H9 (cell line): ENCODE measurements around the gene NDUFB3. TPM values are rescaled to one million over a fixed set of nuclear protein-coding genes. Genes with fewer than 3 reads are reported as not detected.

Source experiments
- DNase-seq: peaks from one replicate; pipeline ENCODE4 v3.0.0-alpha.2; 2017
- H2AFZ ChIP-seq: one replicate; pipeline ENCODE4 v1.6.1; 2013; ENCODE audit warnings: mild to moderate bottlenecking, low read length, control low read depth, moderate library complexity
- H2AK5ac ChIP-seq: 2 replicates; pipeline ENCODE4 v1.6.1; 2013; ENCODE audit warnings: low read length, control low read depth, mixed read lengths; ENCODE audit not compliant: insufficient read length
- H2BK120ac ChIP-seq: one replicate; pipeline ENCODE4 v1.6.1; 2013; ENCODE audit warnings: low read depth, mild to moderate bottlenecking, low read length, control low read depth, inconsistent platforms; ENCODE audit not compliant: poor library complexity, severe bottlenecking
- H2BK12ac ChIP-seq: 2 replicates; pipeline ENCODE4 v1.6.1; 2013; ENCODE audit warnings: low read length, control low read depth, mixed read lengths, low read depth; ENCODE audit not compliant: insufficient read length
- H2BK15ac ChIP-seq: 2 replicates; pipeline ENCODE4 v1.6.1; 2013; ENCODE audit warnings: low read depth, low read length, control low read depth
- H2BK20ac ChIP-seq: one replicate; pipeline ENCODE4 v1.6.1; 2013; ENCODE audit warnings: low read depth, mild to moderate bottlenecking, low read length, control low read depth, inconsistent platforms; ENCODE audit not compliant: poor library complexity, severe bottlenecking
- H2BK5ac ChIP-seq: 2 replicates; pipeline ENCODE4 v1.6.1; 2013; ENCODE audit warnings: low read length, control low read depth, mixed read lengths; ENCODE audit not compliant: insufficient read length
- H3K14ac ChIP-seq: 2 replicates; pipeline ENCODE4 v1.6.1; 2013; ENCODE audit warnings: low read length, control low read depth; ENCODE audit not compliant: insufficient read depth
- H3K18ac ChIP-seq: 2 replicates; pipeline ENCODE4 v1.6.1; 2013; ENCODE audit warnings: low read depth, mild to moderate bottlenecking, mixed read lengths, low read length, control low read depth; ENCODE audit not compliant: insufficient read length
- H3K23ac ChIP-seq: 2 replicates; pipeline ENCODE4 v1.6.1; 2013; ENCODE audit warnings: low read length, control low read depth, mixed read lengths, low read depth; ENCODE audit not compliant: insufficient read length
- H3K23me2 ChIP-seq: 2 replicates; pipeline ENCODE4 v1.6.1; 2013; ENCODE audit warnings: low read depth, mild to moderate bottlenecking, mixed read lengths, low read length, control low read depth; ENCODE audit not compliant: insufficient read length, poor library complexity, severe bottlenecking
- H3K27ac ChIP-seq: 2 replicates; pipeline ENCODE4 v1.5.1; 2013; ENCODE audit warnings: low read length, control low read depth, mixed read lengths, low read depth; ENCODE audit not compliant: insufficient read length
- H3K27me3 ChIP-seq: 2 replicates; pipeline ENCODE4 v1.6.1; 2013; ENCODE audit warnings: low read length, control low read depth, inconsistent platforms; ENCODE audit not compliant: insufficient read depth
- H3K4ac ChIP-seq: 2 replicates; pipeline ENCODE4 v1.6.1; 2013; ENCODE audit warnings: low read depth, mild to moderate bottlenecking, control low read depth, inconsistent platforms, low read length, moderate library complexity
- H3K4me1 ChIP-seq: 2 replicates; pipeline ENCODE4 v1.6.1; 2013; ENCODE audit warnings: low read length, control low read depth, inconsistent platforms; ENCODE audit not compliant: insufficient read depth
- H3K4me2 ChIP-seq: 2 replicates; pipeline ENCODE4 v1.6.1; 2013; ENCODE audit warnings: low read length, control low read depth, mixed read lengths; ENCODE audit not compliant: insufficient read length, insufficient read depth
- H3K56ac ChIP-seq: 2 replicates; pipeline ENCODE4 v1.6.1; 2013; ENCODE audit warnings: low read depth, mild to moderate bottlenecking, mixed read lengths, low read length, control low read depth; ENCODE audit not compliant: insufficient read length
- H3K79me1 ChIP-seq: 2 replicates; pipeline ENCODE4 v1.6.1; 2013; ENCODE audit warnings: low read depth, mild to moderate bottlenecking, moderate library complexity, low read length, control low read depth, inconsistent platforms; ENCODE audit not compliant: insufficient read depth, poor library complexity, severe bottlenecking
- H3K79me2 ChIP-seq: 2 replicates; pipeline ENCODE4 v1.6.1; 2013; ENCODE audit warnings: low read length, control low read depth, inconsistent platforms; ENCODE audit not compliant: insufficient read depth
- H3K9ac ChIP-seq: 2 replicates; pipeline ENCODE4 v1.6.1; 2013; ENCODE audit warnings: low read length, control low read depth, mixed read lengths; ENCODE audit not compliant: insufficient read length; ENCODE audit errors: extremely low read depth
- H3K9me3 ChIP-seq: one replicate; pipeline ENCODE4 v1.6.1; 2013; ENCODE audit warnings: low read depth, low read length, inconsistent platforms; ENCODE audit not compliant: control insufficient read depth
- H3T11ph ChIP-seq: one replicate; pipeline ENCODE4 v1.6.1; 2013; ENCODE audit warnings: mild to moderate bottlenecking, low read length, control low read depth, inconsistent platforms
- H4K20me1 ChIP-seq: one replicate; pipeline ENCODE4 v1.6.1; 2013; ENCODE audit not compliant: control insufficient read depth, insufficient read length, insufficient read depth
- H4K5ac ChIP-seq: 2 replicates; pipeline ENCODE4 v1.6.1; 2013; ENCODE audit warnings: low read depth, mild to moderate bottlenecking, mixed read lengths, low read length, control low read depth; ENCODE audit not compliant: insufficient read length
- H4K8ac ChIP-seq: replicated peaks from 2 replicates; pipeline ENCODE4 v1.6.1; 2013; ENCODE audit warnings: low read length, control low read depth, mixed read lengths, low read depth; ENCODE audit not compliant: insufficient read length
- H4K91ac ChIP-seq: 2 replicates; pipeline ENCODE4 v1.6.1; 2013; ENCODE audit warnings: low read depth, mild to moderate bottlenecking, moderate library complexity, mixed read lengths, low read length, control low read depth; ENCODE audit not compliant: insufficient read length
- H3K27ac Mint-ChIP-seq, 3 experiments: 2 replicates in 2 of 3; 3 replicates in 1 of 3; pipeline ENCODE4 v1.8.0; 2020 to 2021; ENCODE audit warnings: mixed read lengths in 3 of 3, mild to moderate bottlenecking in 1 of 3, moderate library complexity in 1 of 3
- H3K27me3 Mint-ChIP-seq: 2 replicates; pipeline ENCODE4 v1.8.0; 2021; ENCODE audit warnings: low read depth, mild to moderate bottlenecking, moderate library complexity, mixed read lengths
- H3K36me3 Mint-ChIP-seq, 3 experiments: 2 replicates in 2 of 3; 3 replicates in 1 of 3; pipeline ENCODE4 v1.8.0; 2020 to 2021; ENCODE audit warnings: low read depth in 3 of 3, mixed read lengths in 3 of 3; ENCODE audit not compliant: insufficient read depth in 1 of 3
- H3K4me1 Mint-ChIP-seq, 2 experiments: 2 replicates each; pipeline ENCODE4 v1.8.0; 2020; ENCODE audit warnings: mixed read lengths in 2 of 2
- H3K4me3 Mint-ChIP-seq, 2 experiments: 2 replicates in 1 of 2; 3 replicates in 1 of 2; pipeline ENCODE4 v1.8.0; 2020 to 2021; ENCODE audit warnings: mild to moderate bottlenecking in 2 of 2, mixed read lengths in 2 of 2, moderate library complexity in 1 of 2
- H3K9me3 Mint-ChIP-seq, 2 experiments: 2 replicates in 1 of 2; 3 replicates in 1 of 2; pipeline ENCODE4 v1.8.0; 2020; ENCODE audit warnings: mild to moderate bottlenecking in 2 of 2, mixed read lengths in 2 of 2, moderate library complexity in 1 of 2
- CTCF ChIP-seq: fragments of 200-600 bp; sonication (generic); conservative IDR thresholded peaks from 3 replicates; pipeline ENCODE4 v1.8.0; 2021; ENCODE audit warnings: antibody characterized with exemption, mild to moderate bottlenecking
- WGBS: extraction: QIAGEN DNeasy Blood & Tissue Kit; methylation state at CpG from one replicate; pipeline ENCODE4 v1.1.7; 2013; ENCODE audit warnings: missing lambda C conversion rate, low lambda C conversion rate, mixed read lengths; ENCODE audit not compliant: insufficient read length; ENCODE audit errors: extremely low coverage; 5-methylcytosine and 5-hydroxymethylcytosine counted together
- total RNA-seq: library from RNA; stranded (reverse); gene quantifications from 2 replicates; pipeline ENCODE4 v1.2.1, GENCODE V29; 2021

The NDUFB3 gene
- total RNA-seq, 1 experiment from 2014 or later: 59.6 TPM

- no peak overlapping the region for H2AK5ac ChIP-seq
- peak; percentile 81 for DNase-seq
- H3T11ph ChIP-seq: no peak overlapping the region
- no peak overlapping the region for H2BK20ac ChIP-seq
- no peak overlapping the region for H2BK5ac ChIP-seq
- no peak overlapping the region for H4K8ac ChIP-seq
- no peak overlapping the region for H2BK12ac ChIP-seq
- peak overlapping the region; percentile 69 to 85 for H3K4me3 Mint-ChIP-seq
- H3K9me3 ChIP-seq: no peaks in the 10 kb centered on the region
- no peak overlapping the region for H3K9ac ChIP-seq
- no peaks in the 10 kb centered on the region for H3K27me3 ChIP-seq
- peak; percentile 45; the same call in 2 of the 3 replicates for TF ChIP-seq CTCF
- no peak overlapping the region for H3K4ac ChIP-seq
- H4K20me1 ChIP-seq: no peaks in the 10 kb centered on the region
- no peak overlapping the region for H2BK120ac ChIP-seq
- no peak overlapping the region for H3K23ac ChIP-seq
- no peak overlapping the region for H3K27ac ChIP-seq
- 0 out of 2 replicates have a peak overlapping the region, but pooled peaks have one; percentile 36 for H3K14ac ChIP-seq
- no CpG with 5 or more reads among the region's 48 CpGs for WGBS
- no peak overlapping the region for H3K18ac ChIP-seq
- no peaks in the 10 kb centered on the region for H3K9me3 Mint-ChIP-seq
- no peak overlapping the region for H3K56ac ChIP-seq
- no peak overlapping the region for H4K5ac ChIP-seq
- H3K79me2 ChIP-seq: no peaks in the 10 kb centered on the region
- no peaks in the 10 kb centered on the region; the same call in 1 of the 2 replicates for H3K27me3 Mint-ChIP-seq
- peak overlapping the region; percentile 19 for H3K4me2 ChIP-seq
- H3K23me2 ChIP-seq: peaks cover 14% of the 10 kb centered on the region
- H4K91ac ChIP-seq: no peak overlapping the region
- no peaks in the 10 kb centered on the region for H3K4me1 ChIP-seq
- no peak overlapping the region for H2BK15ac ChIP-seq
- no peak overlapping the region for H2AFZ ChIP-seq
- H3K27ac Mint-ChIP-seq: peak overlapping the region in 1 of 3 experiments; percentile 77; a peak in 4 of 7 replicates
- H3K4me1 Mint-ChIP-seq: peaks cover 15 to 29% of the 10 kb centered on the region in 2 experiments
- no peaks in the 10 kb centered on the region for H3K79me1 ChIP-seq
- H3K36me3 Mint-ChIP-seq: peaks cover 0 to 4% (median 0%) of the 10 kb centered on the region in 3 experiments; a peak in 1 of 7 replicates
These were observed 46.5 kb downstream of the NDUFB3 start for GRCh38 chr2:201118121-201118960.
